GM19438 (cell line): Measurements from ENCODE around the gene HMX1.

Experiments
- ATAC-seq: cut with Tn5 transposase; IDR thresholded peaks from one replicate; pipeline ENCODE4 v1.9.1; 2021; ENCODE audit warnings: low read depth; ENCODE audit not compliant: unreplicated experiment

HMX1 gene

DNA sequence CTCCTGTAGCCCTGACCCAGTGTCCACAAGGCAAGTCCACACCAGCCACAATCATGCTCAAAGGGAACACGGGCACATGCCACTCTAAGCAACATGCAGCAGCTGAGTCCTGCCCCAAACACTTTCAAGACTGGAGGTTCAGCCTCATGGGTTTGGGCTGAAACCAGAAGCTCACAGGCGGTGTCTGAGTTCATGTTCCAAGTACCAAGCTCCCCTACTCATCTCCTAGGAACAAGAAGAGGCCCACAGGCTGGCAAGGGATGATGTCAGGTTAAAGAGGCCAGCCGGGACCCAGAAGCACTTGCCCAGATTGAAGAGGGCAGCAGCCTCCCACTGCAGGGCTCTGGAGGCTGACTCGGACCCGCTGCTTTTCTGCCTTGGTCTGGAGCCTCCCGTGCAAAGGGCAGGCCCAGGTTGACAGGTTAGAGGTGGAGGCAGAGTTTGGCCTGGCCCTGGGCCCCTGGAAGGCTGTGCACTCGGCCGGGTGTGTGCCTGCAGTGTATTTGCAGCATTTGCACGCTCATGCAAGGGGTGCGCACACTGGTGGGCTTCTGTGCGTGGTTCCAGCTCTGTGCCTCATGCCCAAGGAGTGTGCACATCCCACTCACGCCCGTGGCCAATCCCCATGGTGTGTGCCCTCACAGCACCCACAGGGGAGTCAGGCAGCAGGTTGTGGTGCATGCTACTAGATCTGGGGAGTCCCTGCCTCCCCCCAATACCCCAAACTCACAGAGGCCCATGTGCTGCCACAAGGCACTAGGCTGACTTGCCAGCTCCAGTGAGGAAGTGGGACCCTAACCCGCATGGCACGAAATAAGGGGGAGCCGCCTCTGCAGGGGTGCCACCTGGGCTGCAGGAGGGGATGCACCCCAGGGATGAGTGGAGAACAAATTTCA lies 2.4 kb downstream of the HMX1 start:
- no peak for ATAC-seq

DNA sequence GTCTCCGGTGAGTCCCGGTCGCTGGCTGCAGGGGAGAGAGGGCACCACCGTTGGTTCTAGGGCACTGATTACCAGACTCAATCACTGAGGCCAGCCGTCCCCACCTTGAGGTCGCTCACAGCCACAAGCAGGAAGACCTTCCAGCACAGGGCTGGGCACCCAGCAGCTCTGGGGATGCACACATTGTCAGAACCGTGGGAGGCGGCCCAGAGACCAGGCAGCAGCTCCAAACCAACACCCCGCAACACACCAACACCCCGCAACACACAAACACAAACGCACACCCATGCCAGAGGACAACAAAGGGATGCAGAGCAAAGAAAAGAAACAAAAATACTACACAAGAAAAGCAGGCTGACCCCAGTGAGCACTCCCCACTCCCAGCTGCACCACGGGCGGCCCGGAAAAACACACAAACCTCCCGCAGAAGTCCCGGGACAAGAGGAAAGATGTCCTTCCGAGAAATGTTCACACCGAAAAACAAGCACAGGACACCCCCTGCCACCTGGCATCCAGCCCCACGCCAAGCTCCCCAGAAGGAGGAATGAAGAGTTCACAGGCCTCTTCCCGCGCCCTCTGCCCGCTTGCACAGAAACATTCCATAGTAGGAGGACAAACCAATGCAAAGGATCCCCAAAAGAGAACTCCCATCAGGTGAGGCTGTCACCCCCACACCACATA lies 3.2 kb downstream of the HMX1 start:
- no peak for ATAC-seq

DNA sequence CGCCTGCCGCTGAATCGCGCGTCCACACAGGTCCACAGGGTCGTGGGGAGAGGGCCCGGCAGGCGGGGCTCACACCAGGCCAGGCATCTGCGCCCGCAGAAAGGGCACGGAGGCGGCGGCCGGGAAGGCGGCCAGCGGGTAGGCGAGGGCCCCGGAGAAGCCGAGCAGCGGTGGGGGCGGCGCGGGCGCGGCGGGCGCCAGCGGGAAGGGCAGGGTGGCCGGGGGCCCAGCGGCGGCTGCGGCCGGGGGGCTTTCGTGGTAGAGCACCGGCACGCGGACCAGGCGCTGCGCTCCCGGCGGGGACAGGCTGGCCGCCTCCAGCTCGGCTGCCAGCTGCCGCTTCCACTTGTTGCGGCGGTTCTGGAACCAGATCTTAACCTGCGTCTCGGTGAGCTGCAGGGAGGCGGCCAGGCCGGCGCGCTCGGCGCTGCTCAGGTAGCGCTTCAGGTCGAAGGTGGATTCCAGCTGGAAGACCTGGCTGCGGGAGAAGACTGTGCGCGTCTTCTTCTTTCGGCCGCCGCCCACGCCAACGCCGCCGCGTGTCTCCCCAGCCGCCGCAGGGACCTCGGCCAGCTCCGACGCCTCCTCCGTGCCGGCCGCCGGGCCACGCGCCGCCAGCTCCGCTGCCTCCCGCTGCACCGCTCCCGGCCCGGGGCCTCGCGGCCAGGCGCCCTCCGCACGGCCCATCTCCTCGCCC lies 3.9 kb downstream of the HMX1 start:
- ATAC-seq = no peak

DNA sequence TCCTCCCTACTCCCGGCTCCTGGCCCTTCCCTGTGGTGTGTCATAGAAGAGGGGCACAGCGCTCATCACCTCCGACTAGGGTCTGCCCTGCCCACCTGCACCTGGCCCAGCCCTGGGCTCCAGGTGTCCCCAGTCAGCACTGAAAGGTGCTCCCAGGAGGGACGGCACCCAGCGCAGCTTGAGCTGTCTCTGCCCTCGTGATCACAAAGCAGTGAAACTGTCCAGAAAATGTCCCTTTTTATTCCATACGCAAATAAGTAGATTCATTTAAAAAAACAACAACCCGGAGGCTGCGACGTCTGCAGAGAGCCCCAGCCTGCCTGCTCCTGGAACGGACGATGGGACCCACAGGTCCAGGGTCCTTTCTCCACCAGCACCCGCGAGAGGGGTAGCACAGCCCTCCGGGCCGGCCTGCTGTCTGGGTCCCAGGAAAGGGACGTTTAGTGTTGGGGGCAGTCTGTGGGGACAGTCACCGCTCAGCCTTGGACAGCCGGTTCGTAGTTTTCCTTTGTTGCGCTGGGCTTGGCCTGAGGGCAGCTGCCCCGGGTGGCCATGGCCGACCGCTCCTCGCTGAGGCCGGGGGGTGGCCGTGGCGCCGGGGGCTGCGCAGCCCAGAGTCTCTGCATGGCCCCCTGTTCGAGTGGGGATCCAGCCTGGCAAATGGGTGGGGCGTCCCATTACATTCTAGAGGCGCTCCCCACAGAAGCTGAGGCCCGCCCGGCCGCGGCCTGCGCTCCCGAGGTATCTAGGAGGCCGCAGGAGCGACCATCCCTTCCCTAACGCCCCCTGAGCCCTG lies 4.6 kb downstream of the HMX1 start:
- ATAC-seq = no peak

DNA sequence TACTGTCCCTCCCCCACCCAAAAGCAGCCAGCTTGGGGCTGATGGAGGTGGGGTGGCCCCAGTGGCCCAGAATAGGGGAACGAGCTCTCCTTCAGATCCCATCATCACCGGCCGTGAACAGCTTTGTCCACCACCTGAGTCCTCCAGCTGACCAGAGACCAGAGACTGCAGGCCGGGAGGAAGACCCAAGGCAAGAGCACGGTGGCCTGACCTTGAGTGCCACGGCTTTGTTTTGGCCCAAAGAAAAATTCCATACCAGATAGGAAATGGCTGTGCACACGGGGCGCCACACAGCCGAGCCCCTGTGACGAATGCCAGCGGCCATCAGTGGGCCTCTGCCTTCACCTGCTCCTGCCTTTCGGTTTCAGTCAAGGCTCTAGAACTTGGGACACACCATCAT lies 5.2 kb downstream of the HMX1 start:
- ATAC-seq = no peak

DNA sequence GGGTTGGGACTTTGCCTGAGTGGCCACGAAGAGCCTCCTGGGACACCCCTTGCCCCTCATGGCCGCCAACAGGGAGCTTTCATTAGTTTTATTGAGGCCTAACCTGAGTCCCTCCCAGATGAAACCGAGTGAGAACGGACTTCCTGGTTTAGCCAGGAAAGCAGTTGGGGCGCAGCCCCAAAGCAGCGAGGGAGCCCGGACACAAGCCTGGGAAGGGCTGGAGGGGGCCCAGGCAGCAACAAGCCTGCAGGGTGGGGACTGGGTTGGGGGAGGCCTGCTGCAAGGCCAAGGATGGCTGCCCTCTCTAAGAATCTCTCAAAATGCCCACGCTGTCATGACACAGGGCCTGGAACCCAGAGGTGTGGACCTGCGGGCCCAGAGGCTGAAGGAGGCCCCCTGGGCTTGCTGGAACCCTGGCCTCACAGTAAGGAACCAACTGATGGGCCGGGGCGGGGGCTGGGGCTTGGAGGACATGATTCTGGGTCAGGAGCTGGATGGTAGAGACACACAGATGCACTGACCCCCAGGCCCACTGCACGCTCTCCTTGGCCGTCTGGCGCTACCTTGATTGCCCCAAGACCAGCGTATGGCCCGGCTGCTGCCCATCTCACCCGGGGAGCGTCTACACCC lies 5.8 kb downstream of the HMX1 start:
- no peak for ATAC-seq

DNA sequence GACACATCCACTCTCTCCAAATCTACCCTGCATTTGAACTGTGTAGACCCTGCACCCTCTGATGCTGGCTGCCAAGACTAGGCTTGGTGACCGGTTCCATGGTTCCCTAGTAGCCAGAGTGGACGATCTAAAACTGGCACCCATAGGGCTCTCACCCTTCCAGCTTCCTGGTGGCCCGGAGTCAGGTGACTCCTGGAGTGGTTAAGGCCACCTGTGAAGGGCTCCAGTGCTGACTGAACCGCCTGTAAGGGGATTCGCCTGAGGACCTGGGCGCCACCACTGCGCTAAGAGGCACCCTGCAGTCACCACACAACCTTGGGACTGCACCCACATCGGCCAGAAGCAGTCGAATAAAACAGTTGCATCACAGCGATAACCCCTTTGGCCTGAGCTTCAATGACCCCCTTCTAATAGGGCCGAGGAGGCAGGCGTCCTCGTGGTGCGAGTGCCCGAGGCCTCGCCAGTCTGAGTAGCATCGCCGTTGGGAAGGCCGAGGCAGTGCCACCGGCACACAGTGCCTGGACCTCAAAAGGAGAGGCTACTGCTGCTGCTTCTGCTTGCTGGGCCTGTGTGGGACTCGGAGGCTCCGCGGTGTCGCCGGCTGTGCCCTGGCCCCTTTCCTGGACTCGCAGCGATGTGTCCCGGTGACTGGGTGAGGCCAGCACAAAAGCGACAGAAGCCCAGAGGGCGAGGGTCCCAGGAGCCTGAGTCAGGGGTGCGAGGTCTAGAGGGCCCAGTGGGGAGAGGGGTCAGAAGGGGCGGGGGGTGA lies 6.5 kb downstream of the HMX1 start:
- no peak for ATAC-seq

DNA sequence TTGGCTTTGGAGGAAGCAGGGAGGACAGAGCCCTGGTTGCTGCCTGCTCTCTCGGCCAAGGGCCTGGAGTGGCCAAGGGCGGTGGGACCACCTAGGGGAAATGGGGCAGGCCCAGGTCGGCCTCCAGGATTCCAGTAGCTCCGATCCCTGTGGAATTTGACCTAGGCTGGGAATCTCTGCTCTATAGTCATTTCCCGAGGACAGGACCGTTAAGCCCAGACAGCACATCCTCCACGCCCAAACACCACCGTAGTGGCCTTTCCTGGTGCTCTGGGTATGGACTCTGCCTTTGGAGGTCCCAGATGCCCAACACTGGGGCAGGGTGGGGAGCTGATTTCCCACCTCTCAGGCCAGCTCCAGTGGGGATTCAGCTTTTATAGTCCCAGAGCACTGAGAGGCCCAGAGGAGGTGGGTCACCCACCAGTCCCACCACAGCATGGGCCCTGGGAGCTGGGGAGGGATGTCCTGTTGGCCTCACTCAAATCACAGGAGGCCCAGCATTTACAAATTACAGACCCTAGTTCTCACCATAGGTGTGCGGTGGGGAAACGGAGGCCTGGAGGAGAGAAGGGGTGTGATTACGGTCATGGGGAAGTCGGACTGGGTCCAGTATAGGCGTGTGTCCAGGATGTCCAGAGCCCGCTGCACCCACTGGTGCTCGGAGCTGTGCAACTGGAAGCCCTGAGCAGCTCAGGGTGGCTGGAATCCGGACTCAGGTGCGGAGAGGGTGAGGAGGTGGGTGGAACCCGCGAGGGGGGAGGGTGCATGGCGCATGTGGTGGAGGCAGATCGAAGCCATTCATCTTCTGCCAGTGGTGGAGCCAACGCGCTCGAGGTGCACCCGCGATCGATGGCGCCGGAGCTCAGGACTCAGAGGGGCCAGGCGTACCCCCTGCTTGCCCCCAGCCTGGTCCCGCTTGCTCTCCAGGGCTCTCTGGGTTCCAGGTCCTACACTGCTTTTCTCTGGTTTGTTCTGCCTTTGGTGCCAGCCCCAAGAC lies 7.7 kb downstream of the HMX1 start:
- no peak for ATAC-seq

DNA sequence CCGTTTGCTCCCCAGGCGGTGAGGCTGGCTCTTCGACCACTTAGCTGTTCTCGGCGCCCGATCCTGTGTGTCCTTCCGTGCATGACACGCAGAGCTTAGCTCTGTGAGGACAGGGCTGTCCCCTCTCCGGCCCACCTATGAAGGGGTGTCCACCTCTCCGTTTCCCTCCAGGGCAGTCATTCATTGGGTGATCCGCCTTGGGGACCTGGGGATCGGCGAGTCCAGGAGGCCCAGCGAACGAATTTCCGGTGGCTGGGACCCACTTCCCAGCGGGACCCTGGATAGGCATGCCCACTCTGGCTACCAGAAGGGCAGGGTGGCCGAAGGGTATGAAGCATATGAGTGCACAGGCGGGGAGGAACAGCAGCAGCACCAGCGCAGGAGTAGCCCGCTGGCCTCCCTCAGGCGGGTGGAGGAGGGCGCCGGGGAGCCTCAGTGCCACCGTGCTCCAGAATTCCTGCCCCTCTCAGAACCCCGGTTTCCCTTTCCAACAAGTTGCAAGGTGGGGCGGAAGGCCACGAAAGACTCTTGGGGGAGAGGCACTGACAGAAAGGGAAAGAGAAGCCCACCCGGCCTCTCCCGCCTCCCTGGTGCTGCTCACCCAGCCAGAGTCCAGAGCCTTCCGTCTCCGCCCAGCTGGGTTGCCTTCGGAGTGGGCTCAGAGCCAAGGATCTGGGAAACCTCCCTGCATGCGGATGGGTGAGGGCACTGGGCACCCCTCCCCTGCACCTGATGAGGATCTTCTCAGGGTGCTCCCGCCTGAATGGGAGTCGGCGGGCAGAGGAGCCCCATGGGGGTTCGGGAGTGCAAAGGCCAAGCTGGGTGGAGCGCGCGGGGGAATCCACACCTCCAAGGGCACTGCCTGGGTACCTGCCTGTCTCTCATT lies 8.6 kb downstream of the HMX1 start:
- no peak for ATAC-seq

DNA sequence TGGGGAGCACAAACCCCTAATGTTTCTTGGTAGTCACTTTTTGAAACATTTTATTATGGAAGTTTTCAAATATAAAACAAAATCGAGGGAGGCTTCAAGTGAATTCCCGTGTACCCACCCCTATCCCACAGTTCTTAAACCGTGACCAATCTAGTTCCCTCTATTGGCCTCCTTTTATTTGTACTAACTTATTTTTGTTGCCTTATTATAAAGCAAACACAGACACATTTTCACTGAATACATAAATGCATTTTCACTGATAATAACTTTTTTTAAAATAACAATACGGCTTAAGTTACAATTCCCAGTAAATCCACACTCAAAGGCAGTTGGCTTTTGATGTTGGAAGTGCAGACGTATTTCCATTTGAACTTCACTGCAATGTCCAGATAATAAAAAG lies 9.3 kb downstream of the HMX1 start:
- ATAC-seq = no peak

DNA sequence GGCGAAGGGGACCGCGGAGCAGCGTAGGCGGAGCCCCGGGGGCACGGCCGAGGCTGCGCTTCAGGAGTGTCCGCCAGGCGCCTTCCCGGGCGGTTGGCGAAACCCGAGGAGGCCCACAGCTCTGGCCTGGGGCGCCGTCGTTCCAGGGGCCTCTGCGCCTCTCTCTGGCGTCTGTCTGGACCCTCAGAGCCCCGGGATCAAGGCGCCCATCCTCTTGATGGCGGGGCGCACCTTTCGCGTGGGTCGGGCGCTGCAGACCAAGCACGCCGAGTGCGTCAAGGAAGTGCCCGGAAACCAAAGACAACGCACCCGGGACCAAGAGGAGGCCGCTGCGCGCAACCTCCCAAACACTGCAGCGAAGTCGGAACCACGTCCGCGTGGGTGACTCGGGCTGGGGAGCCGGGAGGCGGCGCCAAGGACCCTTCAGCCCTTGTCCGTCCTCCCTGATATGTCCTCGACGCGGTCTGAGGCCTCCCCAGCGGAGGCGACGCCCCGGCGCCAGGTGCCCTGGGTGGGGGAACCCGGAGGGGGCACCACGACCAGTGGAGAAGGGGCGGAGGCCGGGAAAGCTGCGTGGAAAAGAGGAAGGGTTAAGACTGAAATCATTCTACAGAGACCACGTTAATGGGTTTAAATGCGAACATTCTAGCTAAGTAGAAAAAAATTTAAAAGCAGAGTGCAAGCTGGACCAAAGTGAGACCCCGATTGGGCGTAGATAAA lies 9.9 kb downstream of the HMX1 start:
- no peak for ATAC-seq

DNA sequence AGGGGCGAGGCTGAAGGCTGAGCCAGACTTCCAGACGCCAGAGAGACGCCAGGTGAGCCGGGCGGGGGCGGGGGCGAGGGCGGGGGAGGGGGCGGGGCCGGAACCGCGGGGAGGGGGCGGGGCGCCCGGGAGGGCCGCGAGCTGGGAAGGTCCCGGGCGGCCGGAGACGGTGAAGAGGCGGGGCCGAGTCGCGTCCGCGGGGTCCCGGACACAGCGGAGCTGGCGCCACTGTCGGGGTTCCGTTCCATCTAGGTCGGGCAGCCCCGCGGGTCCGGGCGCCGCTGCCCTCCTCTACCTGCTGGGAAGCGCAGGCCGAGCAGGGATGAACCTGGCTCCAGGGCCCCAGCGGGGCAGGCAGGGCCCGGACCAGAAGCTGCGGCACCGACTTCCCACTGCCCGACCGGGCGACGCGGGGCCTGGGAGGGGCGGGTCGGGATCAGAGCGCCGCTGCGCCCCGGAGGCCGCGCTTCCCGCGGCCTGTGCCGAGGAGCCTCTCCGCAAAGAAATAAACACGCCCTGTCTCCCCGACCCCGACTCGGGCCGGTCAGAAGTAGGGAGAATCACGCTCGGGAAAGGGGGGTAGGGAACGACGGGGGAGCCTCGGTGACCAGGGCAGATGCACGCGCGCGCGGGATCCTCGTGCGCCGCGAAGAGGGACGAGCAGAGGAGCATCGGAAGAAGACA lies 10.6 kb downstream of the HMX1 start:
- ATAC-seq = no peak

DNA sequence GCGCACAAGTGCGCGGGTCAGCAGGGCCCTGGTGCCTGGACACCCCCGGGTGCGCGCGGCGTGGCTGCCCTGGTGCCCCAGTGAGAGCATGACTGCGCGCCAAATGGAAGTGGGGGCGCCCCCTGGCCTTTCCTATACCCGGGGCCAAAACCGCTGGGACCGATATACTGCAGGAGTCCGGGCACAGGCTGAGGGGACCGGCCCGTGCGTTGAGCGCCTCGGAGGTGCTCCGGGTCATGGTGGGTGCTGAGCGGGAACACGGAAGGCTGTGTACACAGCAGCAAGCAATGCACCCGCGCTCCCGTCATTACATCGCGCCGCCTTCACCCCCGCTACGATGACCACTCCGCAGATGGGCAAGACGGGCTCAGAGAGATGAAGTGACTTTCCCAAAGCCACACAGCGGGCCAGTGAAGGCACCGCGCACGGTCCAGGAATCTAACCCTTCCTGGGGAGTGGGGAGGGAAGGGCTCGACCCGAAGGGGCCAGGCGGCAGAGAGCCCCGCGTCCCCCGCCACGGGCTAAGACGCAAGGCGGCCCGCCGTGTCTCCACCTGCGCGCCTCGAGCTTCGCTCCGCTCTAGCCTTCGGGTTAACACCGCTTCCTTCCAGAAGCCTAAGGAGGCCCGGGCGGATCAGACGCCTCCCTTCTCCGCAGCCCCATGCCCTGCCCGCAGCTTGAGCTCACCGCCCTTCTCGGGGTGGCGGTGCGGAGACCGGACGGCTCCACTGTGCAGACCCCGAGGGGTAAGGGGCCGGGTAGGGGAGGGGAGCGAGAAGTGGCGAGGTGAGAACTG lies 11.3 kb downstream of the HMX1 start:
- ATAC-seq = no peak

DNA sequence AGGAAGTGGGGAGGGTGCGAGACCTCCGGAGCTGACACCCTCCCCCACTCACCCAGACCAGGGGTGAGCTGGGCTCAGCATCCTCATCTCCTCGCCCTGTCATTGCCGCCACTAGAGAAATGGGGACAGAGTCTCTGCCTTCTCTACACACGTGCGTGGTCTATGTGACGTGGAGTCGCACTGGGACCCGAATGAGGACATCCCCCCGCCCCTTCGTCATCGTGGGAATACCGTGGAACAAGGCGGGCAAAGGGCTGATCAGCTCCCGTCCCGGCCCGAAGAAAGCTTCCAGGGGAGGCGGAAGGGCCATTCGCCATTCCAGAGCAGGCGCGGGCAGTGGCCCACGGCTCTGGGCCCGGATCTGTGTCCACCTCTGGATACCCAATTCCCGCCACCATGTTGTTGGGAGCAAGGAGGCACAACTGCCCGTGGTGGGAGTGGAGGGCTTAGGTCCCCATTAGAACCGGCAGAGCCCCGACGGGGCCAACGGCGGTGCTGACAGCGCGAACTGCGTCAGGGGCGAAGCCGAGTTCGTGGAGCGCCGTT lies 12.0 kb downstream of the HMX1 start:
- no peak for ATAC-seq

DNA sequence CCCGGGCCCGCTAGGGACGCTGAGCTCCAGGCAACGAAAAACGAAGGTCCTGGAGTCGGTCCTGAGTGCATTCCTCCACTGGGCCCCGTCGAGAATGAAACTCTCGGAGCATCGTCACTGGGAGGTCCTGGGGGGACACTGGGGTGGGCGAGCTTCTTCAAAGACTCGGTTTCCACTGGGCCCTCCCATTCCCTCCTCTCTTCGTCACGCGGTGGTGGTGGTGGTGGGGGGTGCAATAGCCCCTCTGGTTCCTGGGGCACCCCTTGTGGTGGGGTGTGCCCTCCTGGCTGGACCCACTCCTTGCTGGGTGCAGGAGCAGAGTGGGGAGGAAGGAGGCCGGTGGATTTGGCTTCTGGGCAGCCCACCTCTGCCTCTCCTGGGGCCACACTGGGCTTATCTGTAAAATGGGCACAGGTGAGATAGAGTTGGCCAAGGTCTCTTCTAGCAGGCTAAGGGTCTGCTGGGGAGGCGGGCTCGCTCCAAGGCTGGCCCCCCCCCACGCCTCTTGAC lies 12.9 kb downstream of the HMX1 start:
- no peak for ATAC-seq
